ENCODE results near the gene MUC4.
"Not testable (repeated sequence)": the region's sequence is repeated elsewhere in the genome, so short reads cannot be mapped to it uniquely, and the experiment has no call there.

DNA sequence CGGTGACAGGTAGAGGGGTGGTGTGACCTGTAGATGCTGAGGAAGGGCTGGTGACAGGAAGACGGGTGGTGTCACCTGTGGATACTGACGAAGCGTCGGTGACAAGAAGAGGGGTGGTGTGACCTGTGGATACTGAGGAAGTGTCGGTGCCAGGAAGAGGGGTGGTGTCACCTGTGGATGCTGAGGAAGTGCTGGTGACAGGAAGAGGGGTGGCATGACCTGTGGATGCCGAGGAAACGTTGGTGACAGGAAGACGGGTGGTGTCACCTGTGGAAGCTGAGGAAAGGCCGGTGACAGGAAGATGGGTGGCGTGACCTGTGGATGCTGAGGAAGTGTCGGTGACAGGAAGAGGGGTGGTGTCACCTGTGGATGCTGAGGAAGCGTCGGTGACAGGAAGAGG, 27.7 kb downstream of the MUC4 start:
- TF ChIP-seq FOXP2 (optimal IDR thresholded peaks at IDR 0.05; ENCODE audit: control extremely low read depth, extremely low read length, insufficient read depth); EZH2 (IDR thresholded peaks at IDR 0.05): not testable (repeated sequence)

Measured in SK-N-MC (cell line).